ENCODE data around the gene SIPA1L3.

SIPA1L3 gene

DNA sequence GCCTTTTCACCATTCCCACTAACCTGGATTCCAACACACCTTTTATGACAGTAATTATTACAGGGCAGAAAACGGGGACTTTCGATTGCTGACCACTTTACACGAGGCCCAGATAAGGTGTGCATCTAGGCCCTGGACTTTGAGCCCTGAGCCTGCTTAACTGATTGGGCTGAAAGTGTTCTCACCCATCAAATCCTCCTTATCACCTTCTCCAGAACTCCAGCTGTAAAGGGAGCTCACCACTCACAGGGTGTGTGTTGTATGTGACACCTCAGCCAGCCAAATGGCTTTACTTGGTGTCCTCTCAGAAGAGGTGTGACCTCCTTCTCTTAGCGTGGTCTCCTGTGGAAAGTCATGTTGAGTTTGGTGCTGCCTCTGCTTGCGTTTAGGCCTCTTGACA is 36.5 kb downstream of the SIPA1L3 start:
- Histone ChIP-seq H3K79me1 (ENCODE audit: low read length) (peaks cover 1% of the 10 kb centered on the region), H3K27me3 (ENCODE audit: insufficient read depth, low read length, poor library complexity) (no peaks in the 10 kb centered on the region), H3K27ac (ENCODE audit: low read depth, low read length) (no peak overlapping the region), H2BK120ac (ENCODE audit: low read depth, low read length) (no peak overlapping the region), H2AK5ac (ENCODE audit: low read length) (no peak overlapping the region), H3K4ac (ENCODE audit: low read depth, low read length) (no peak overlapping the region), H4K8ac (ENCODE audit: low read depth, low read length) (no peak overlapping the region), H3K23ac (ENCODE audit: low read length) (no peak overlapping the region), H3K4me1 (ENCODE audit: control insufficient read depth, low read depth, low read length) (no peaks in the 10 kb centered on the region), H3K4me2 (ENCODE audit: low read length) (no peak overlapping the region), H3K36me3 (ENCODE audit: control insufficient read depth, insufficient read depth, low read length) (no peaks in the 10 kb centered on the region), H4K5ac (ENCODE audit: low read length) (no peak overlapping the region), H3K4me3 (ENCODE audit: low read length) (no peak overlapping the region), H3K79me2 (ENCODE audit: control insufficient read depth, insufficient read depth, low read length) (no peaks in the 10 kb centered on the region), H3K9ac (ENCODE audit: low read length) (no peak overlapping the region), H3K56ac (ENCODE audit: low read length) (no peak overlapping the region), H3K18ac (ENCODE audit: low read length) (no peak overlapping the region), H2BK5ac (ENCODE audit: low read length) (no peak overlapping the region), H2BK15ac (replicated peaks; ENCODE audit: low read depth) (no peak overlapping the region)
- DNase-seq, result peak; percentile 76
- no CpG with 5 or more reads among the region's 5 CpGs for WGBS (ENCODE audit: extremely low coverage, insufficient coverage, low lambda C conversion rate)

DNA sequence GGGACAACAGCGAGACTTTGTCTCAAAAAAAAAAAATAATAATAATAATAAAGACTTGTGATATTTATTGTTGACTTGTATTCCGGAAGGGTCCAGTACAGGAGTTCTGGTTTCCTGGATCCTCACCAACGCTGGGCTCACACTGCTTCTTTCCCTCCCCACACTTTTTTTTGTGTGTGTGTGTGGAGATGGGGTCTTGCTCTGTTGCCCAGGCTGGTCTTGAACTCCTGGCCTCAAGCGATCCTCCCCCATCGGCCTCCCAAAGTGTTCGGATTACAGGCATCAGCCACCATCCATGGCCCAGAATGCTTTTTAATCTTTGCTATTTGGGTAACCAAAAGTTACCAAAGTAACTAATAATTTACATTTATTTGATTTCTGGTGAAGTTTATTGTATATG is 39.1 kb downstream of the SIPA1L3 start:
- Histone ChIP-seq H3K27me3 (ENCODE audit: insufficient read depth, low read length, poor library complexity) (no peaks in the 10 kb centered on the region), H3K4me3 (ENCODE audit: low read length) (no peak overlapping the region), H3K79me1 (ENCODE audit: low read length) (no peaks in the 10 kb centered on the region), H2BK5ac (ENCODE audit: low read length) (no peak overlapping the region), H3K79me2 (ENCODE audit: control insufficient read depth, insufficient read depth, low read length) (no peaks in the 10 kb centered on the region), H4K5ac (ENCODE audit: low read length) (no peak overlapping the region), H2BK15ac (replicated peaks; ENCODE audit: low read depth) (no peak overlapping the region), H3K36me3 (ENCODE audit: control insufficient read depth, insufficient read depth, low read length) (no peaks in the 10 kb centered on the region), H3K56ac (ENCODE audit: low read length) (no peak overlapping the region), H4K8ac (ENCODE audit: low read depth, low read length) (no peak overlapping the region), H3K23ac (ENCODE audit: low read length) (no peak overlapping the region), H3K27ac (ENCODE audit: low read depth, low read length) (no peak overlapping the region), H3K4me1 (ENCODE audit: control insufficient read depth, low read depth, low read length) (no peaks in the 10 kb centered on the region), H2AK5ac (ENCODE audit: low read length) (no peak overlapping the region), H3K9ac (ENCODE audit: low read length) (no peak overlapping the region), H3K18ac (ENCODE audit: low read length) (no peak overlapping the region), H3K4me2 (ENCODE audit: low read length) (no peak overlapping the region), H3K4ac (ENCODE audit: low read depth, low read length) (no peak overlapping the region), H2BK120ac (ENCODE audit: low read depth, low read length) (no peak overlapping the region)
- DNase-seq, result no peak
- WGBS (ENCODE audit: extremely low coverage, insufficient coverage, low lambda C conversion rate), result no CpG with 5 or more reads among the region's 6 CpGs

DNA sequence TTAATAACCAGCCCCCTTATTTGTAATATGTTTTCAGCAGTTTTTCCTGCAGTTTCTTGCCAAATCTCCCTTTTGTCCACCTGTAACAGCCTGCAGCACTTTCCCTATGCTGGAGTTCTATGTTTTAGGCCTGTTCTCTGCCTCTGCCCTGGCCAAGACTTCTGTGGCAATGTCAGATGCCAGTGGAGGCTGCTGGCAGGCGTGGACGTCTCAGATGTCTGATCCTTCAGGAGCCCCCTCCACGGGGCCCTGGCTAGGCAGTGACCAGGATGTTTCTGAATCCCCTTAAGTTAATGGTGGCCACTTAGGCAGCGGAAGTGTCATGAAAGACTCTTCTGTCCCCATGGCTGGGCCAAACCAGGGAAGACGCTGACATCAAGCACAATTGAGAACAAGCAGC is 40.8 kb downstream of the SIPA1L3 start:
- Histone ChIP-seq H2BK5ac (ENCODE audit: low read length) (no peak overlapping the region), H4K8ac (ENCODE audit: low read depth, low read length) (no peak overlapping the region), H3K4me1 (ENCODE audit: control insufficient read depth, low read depth, low read length) (no peaks in the 10 kb centered on the region), H4K5ac (ENCODE audit: low read length) (no peak overlapping the region), H3K56ac (ENCODE audit: low read length) (no peak overlapping the region), H3K79me1 (ENCODE audit: low read length) (no peaks in the 10 kb centered on the region), H2AK5ac (ENCODE audit: low read length) (no peak overlapping the region), H3K4ac (ENCODE audit: low read depth, low read length) (no peak overlapping the region), H3K27me3 (ENCODE audit: insufficient read depth, low read length, poor library complexity) (no peaks in the 10 kb centered on the region), H3K4me2 (ENCODE audit: low read length) (no peak overlapping the region), H3K9ac (ENCODE audit: low read length) (no peak overlapping the region), H3K36me3 (ENCODE audit: control insufficient read depth, insufficient read depth, low read length) (no peaks in the 10 kb centered on the region), H3K23ac (ENCODE audit: low read length) (no peak overlapping the region), H2BK120ac (ENCODE audit: low read depth, low read length) (no peak overlapping the region), H3K79me2 (ENCODE audit: control insufficient read depth, insufficient read depth, low read length) (no peaks in the 10 kb centered on the region), H3K18ac (ENCODE audit: low read length) (no peak overlapping the region), H2BK15ac (replicated peaks; ENCODE audit: low read depth) (no peak overlapping the region), H3K4me3 (ENCODE audit: low read length) (no peak overlapping the region), H3K27ac (ENCODE audit: low read depth, low read length) (no peak overlapping the region)
- DNase-seq, result no peak
- no CpG with 5 or more reads among the region's 5 CpGs for WGBS (ENCODE audit: extremely low coverage, insufficient coverage, low lambda C conversion rate)

DNA sequence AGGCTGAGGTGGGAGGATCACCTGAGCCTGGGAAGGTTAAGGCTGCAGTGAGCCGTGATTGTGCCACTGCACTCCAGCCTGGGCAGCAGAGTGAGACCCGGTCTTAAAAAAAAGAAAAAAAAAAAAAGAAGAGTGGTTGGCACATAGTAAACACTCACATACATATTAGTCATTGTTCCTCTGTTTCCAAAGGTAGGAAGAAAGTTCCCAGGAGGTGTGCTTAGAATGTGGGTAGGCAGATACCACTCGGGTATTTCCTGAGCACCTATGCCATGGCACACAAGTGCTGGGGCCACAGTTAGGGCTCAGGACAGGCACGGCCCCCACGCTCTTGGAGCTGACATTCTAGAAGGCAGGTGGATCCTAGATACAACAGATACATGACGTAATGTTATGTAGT is 41.4 kb downstream of the SIPA1L3 start:
- no CpG with 5 or more reads among the region's 6 CpGs for WGBS (ENCODE audit: extremely low coverage, insufficient coverage, low lambda C conversion rate)
- Histone ChIP-seq H2AK5ac (ENCODE audit: low read length) (no peak overlapping the region), H3K18ac (ENCODE audit: low read length) (no peak overlapping the region), H3K23ac (ENCODE audit: low read length) (no peak overlapping the region), H2BK5ac (ENCODE audit: low read length) (no peak overlapping the region), H3K4me3 (ENCODE audit: low read length) (no peak overlapping the region), H3K4me1 (ENCODE audit: control insufficient read depth, low read depth, low read length) (no peaks in the 10 kb centered on the region), H3K56ac (ENCODE audit: low read length) (no peak overlapping the region), H3K4me2 (ENCODE audit: low read length) (no peak overlapping the region), H3K79me1 (ENCODE audit: low read length) (no peaks in the 10 kb centered on the region), H2BK120ac (ENCODE audit: low read depth, low read length) (no peak overlapping the region), H3K9ac (ENCODE audit: low read length) (no peak overlapping the region), H2BK15ac (replicated peaks; ENCODE audit: low read depth) (no peak overlapping the region), H3K4ac (ENCODE audit: low read depth, low read length) (no peak overlapping the region), H3K27ac (ENCODE audit: low read depth, low read length) (no peak overlapping the region), H4K8ac (ENCODE audit: low read depth, low read length) (no peak overlapping the region), H4K5ac (ENCODE audit: low read length) (no peak overlapping the region), H3K36me3 (ENCODE audit: control insufficient read depth, insufficient read depth, low read length) (no peaks in the 10 kb centered on the region), H3K27me3 (ENCODE audit: insufficient read depth, low read length, poor library complexity) (no peaks in the 10 kb centered on the region), H3K79me2 (ENCODE audit: control insufficient read depth, insufficient read depth, low read length) (no peaks in the 10 kb centered on the region)
- no peak for DNase-seq

DNA sequence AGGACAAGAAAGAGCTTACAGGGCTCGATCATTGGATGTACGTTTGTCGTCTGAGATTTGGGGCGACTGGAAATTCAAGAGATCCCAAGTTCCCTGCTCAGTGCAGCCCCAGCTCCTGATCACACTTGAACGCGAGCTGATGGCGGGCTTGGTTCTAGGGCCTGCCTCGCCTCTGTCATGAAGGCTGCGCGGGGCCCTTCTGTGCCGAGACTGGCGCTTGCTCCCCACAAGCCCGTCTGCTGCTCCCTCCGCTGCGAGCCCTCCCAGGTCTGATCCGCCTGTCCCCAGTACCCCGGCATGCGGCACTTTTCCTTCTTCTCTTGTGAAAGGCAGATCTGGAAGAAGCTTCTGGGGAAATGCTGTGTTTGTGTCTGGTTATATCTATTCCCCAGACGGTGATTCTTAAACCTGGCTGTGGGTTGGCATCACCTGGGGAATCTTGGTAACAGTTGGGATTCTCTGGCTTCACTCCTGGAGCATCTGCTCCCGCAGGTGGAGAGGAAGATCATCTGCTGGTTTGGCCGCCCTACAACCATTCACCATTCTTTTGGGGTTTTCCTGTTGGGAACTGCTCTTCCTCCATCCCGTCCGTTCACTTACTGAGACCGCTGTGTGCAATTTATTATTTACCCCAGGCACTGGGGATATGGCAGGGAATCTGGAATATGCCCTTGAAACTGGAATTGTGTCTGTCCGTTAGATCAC is 43.6 kb downstream of the SIPA1L3 start:
- Histone ChIP-seq H2BK15ac (replicated peaks; ENCODE audit: low read depth) (no peak overlapping the region), H3K36me3 (ENCODE audit: control insufficient read depth, insufficient read depth, low read length) (no peaks in the 10 kb centered on the region), H3K4ac (ENCODE audit: low read depth, low read length) (no peak overlapping the region), H3K4me3 (ENCODE audit: low read length) (no peak overlapping the region), H2AK5ac (ENCODE audit: low read length) (no peak overlapping the region), H3K79me2 (ENCODE audit: control insufficient read depth, insufficient read depth, low read length) (no peaks in the 10 kb centered on the region), H3K4me2 (ENCODE audit: low read length) (no peak overlapping the region), H3K27ac (ENCODE audit: low read depth, low read length) (no peak overlapping the region), H3K56ac (ENCODE audit: low read length) (no peak overlapping the region), H3K18ac (ENCODE audit: low read length) (no peak overlapping the region), H3K27me3 (ENCODE audit: insufficient read depth, low read length, poor library complexity) (no peaks in the 10 kb centered on the region), H3K79me1 (ENCODE audit: low read length) (no peaks in the 10 kb centered on the region), H2BK5ac (ENCODE audit: low read length) (no peak overlapping the region), H3K23ac (ENCODE audit: low read length) (no peak overlapping the region), H2BK120ac (ENCODE audit: low read depth, low read length) (no peak overlapping the region), H4K5ac (ENCODE audit: low read length) (no peak overlapping the region), H4K8ac (ENCODE audit: low read depth, low read length) (no peak overlapping the region), H3K9ac (ENCODE audit: low read length) (no peak overlapping the region), H3K4me1 (ENCODE audit: control insufficient read depth, low read depth, low read length) (peaks cover 2% of the 10 kb centered on the region)
- WGBS (ENCODE audit: extremely low coverage, insufficient coverage, low lambda C conversion rate), result no CpG with 5 or more reads among the region's 25 CpGs
- DNase-seq, result no peak

DNA sequence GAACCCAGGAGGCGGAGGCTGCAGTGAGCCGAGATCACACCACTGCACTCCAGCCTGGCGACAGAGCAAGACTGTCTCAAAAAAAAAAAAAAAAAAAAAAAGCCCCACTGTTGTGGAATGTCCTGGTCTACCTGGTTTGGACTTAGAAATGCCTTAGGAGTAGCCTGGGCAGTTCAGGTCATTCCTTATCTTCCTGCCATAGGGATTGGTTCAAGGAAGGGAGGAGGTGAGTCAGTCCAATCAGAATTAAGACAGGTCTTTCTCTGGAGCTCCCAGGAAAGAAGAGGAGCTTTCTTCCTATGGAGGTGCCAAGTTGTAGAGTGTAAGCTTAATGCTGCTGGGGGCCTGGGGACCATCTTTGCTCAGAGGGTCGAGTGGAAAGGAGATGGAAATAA is 44.8 kb downstream of the SIPA1L3 start:
- H2BK120ac ChIP-seq (ENCODE audit: low read depth, low read length), result no peak overlapping the region
- no peak overlapping the region for H3K4me3 ChIP-seq (ENCODE audit: low read length)
- H4K8ac ChIP-seq (ENCODE audit: low read depth, low read length), result no peak overlapping the region
- no peak overlapping the region for H2AK5ac ChIP-seq (ENCODE audit: low read length)
- peak; percentile 60 for DNase-seq
- H3K23ac ChIP-seq (ENCODE audit: low read length), result no peak overlapping the region
- no peak overlapping the region for H2BK15ac ChIP-seq (replicated peaks; ENCODE audit: low read depth)
- no peak overlapping the region for H3K9ac ChIP-seq (ENCODE audit: low read length)
- H3K79me2 ChIP-seq (ENCODE audit: control insufficient read depth, insufficient read depth, low read length), result peaks cover 3% of the 10 kb centered on the region
- H3K4ac ChIP-seq (ENCODE audit: low read depth, low read length), result no peak overlapping the region
- H3K79me1 ChIP-seq (ENCODE audit: low read length), result peaks cover 3% of the 10 kb centered on the region
- H3K18ac ChIP-seq (ENCODE audit: low read length), result no peak overlapping the region
- WGBS (ENCODE audit: extremely low coverage, insufficient coverage, low lambda C conversion rate), result no CpG with 5 or more reads among the region's 4 CpGs
- H3K36me3 ChIP-seq (ENCODE audit: control insufficient read depth, insufficient read depth, low read length), result no peaks in the 10 kb centered on the region
- no peak overlapping the region for H2BK5ac ChIP-seq (ENCODE audit: low read length)
- no peak overlapping the region for H3K27ac ChIP-seq (ENCODE audit: low read depth, low read length)
- no peak overlapping the region for H3K4me2 ChIP-seq (ENCODE audit: low read length)
- H3K4me1 ChIP-seq (ENCODE audit: control insufficient read depth, low read depth, low read length), result peaks cover 2% of the 10 kb centered on the region
- H3K27me3 ChIP-seq (ENCODE audit: insufficient read depth, low read length, poor library complexity), result no peaks in the 10 kb centered on the region
- H4K5ac ChIP-seq (ENCODE audit: low read length), result no peak overlapping the region
- no peak overlapping the region for H3K56ac ChIP-seq (ENCODE audit: low read length)

Measured in mesendoderm (in vitro differentiated cells).